NCI-H82 treated with DMSO at 0.1 percent for 48 hours (cell line): ENCODE measurements around the gene AKAP8L.
"Not testable (repeated sequence)": the region's sequence is repeated elsewhere in the genome, so short reads cannot be mapped to it uniquely, and the experiment has no call there.

Experiments
- DNase-seq: peaks from one replicate; lab custom pipeline; 2025; ENCODE audit not compliant: unreplicated experiment; lab: John Stamatoyannopoulos, UW

The AKAP8L gene

GRCh38 chr19:15421721-15422260, 3.0 kb upstream of the AKAP8L start:
- no peak for DNase-seq

GRCh38 chr19:15421136-15421695, 2.4 kb upstream of the AKAP8L start:
- DNase-seq: no peak

- no peak for DNase-seq
Measured at GRCh38 chr19:15419413-15420025, 731 bp upstream of the AKAP8L start.

- no peak for DNase-seq
Measured at GRCh38 chr19:15418231-15418578, 583 bp downstream of the AKAP8L start.

GRCh38 chr19:15417699-15418098, 1.1 kb downstream of the AKAP8L start:
- no peak for DNase-seq

GRCh38 chr19:15412832-15413231, 6.0 kb downstream of the AKAP8L start:
- DNase-seq: no peak

GRCh38 chr19:15411351-15411750, 7.4 kb downstream of the AKAP8L start:
- DNase-seq: not testable (repeated sequence)

- DNase-seq: no peak
Measured at GRCh38 chr19:15404780-15405211, 14.0 kb downstream of the AKAP8L start.

- no peak for DNase-seq
Measured at GRCh38 chr19:15404097-15404779, 14.6 kb downstream of the AKAP8L start.

- no peak for DNase-seq
Measured at GRCh38 chr19:15403151-15403531, 15.6 kb downstream of the AKAP8L start.

GRCh38 chr19:15402411-15403150, 16.2 kb downstream of the AKAP8L start:
- no peak for DNase-seq

GRCh38 chr19:15401397-15401710, 17.4 kb downstream of the AKAP8L start:
- no peak for DNase-seq

GRCh38 chr19:15400521-15401396, 18.0 kb downstream of the AKAP8L start:
- DNase-seq: no peak

GRCh38 chr19:15399635-15400034, 19.2 kb downstream of the AKAP8L start:
- no peak for DNase-seq

GRCh38 chr19:15399234-15399515, 19.6 kb downstream of the AKAP8L start:
- DNase-seq: no peak

- no peak for DNase-seq
Measured at GRCh38 chr19:15398501-15399233, 20.1 kb downstream of the AKAP8L start.

- no peak for DNase-seq
Measured at GRCh38 chr19:15397782-15398181, 21.0 kb downstream of the AKAP8L start.

- DNase-seq: no peak
Measured at GRCh38 chr19:15397236-15397635, 21.6 kb downstream of the AKAP8L start.

- no peak for DNase-seq
Measured at GRCh38 chr19:15396436-15396835, 22.4 kb downstream of the AKAP8L start.

GRCh38 chr19:15395251-15395650, 23.5 kb downstream of the AKAP8L start:
- not testable (repeated sequence) for DNase-seq
